GM18505 (cell line): ENCODE results near the gene EAF1.
"Not testable (repeated sequence)": the region's sequence is repeated elsewhere in the genome, so short reads cannot be mapped to it uniquely, and the experiment has no call there.

ENCODE experiments used
- ATAC-seq: cut with Tn5 transposase; IDR thresholded peaks from one replicate; pipeline ENCODE4 v1.9.1; 2021; ENCODE audit not compliant: unreplicated experiment
- POLR2A ChIP-seq: IDR thresholded peaks from 4 replicates; pipeline ENCODE4 v1.6.1; 2011; ENCODE audit warnings: borderline replicate concordance; ENCODE audit not compliant: insufficient read depth, insufficient read length; ENCODE audit errors: extremely low read depth

Gene EAF1

GRCh38 chr3:15476378-15476777 lies 49.0 kb downstream of the EAF1 start:
- TF ChIP-seq POLR2A = no peak
- no peak for ATAC-seq

DNA sequence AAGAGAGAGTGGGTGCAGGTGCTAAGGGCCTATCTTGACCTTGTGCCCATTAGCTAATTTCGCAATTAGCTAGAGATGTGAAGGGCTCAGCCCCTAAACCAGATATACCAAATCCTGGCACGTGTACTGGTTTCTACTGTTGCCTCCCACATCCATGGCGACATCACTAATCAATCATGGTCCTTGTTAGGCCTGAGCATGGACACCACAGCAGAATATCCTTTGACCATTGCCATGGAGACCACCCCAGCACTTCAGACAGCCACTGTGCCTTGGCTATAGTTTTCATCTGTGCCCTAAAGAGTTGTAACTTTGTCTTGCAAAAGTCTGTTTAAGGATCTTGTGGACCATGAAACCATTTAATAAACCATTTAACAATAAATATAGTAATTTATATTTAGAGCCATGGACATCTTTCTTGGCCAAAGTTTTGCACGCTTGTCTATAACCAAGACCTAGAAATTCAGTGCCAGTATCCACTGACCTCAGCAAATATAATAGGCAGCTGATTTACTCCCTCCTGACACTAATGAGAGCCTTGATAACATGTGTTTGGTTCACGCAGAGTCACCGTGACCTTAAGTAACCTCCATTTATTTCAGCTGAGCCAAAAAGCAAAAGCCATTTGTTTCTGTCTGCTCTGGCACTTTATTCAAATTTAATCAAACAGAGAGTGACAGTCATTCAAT lies 50.7 kb downstream of the EAF1 start:
- TF ChIP-seq POLR2A = no peak
- ATAC-seq = no peak

DNA sequence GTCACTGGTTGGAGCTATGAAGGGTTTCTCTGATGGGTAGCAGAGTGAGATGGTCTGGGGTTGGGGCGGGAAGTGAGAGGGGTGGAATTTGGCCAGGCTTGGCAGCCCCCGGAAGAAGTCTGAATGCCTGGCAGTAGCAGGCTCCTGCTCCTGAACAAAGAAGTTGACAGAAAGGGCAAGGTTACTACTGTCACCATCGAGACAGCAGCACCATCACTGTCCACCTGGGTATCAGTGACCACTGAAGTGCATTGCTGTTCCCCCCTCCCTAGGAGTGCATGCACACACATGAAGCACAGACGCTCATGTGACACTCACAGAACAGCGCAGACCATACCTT lies 51.2 kb downstream of the EAF1 start:
- no peak for ATAC-seq
- no peak for TF ChIP-seq POLR2A

DNA sequence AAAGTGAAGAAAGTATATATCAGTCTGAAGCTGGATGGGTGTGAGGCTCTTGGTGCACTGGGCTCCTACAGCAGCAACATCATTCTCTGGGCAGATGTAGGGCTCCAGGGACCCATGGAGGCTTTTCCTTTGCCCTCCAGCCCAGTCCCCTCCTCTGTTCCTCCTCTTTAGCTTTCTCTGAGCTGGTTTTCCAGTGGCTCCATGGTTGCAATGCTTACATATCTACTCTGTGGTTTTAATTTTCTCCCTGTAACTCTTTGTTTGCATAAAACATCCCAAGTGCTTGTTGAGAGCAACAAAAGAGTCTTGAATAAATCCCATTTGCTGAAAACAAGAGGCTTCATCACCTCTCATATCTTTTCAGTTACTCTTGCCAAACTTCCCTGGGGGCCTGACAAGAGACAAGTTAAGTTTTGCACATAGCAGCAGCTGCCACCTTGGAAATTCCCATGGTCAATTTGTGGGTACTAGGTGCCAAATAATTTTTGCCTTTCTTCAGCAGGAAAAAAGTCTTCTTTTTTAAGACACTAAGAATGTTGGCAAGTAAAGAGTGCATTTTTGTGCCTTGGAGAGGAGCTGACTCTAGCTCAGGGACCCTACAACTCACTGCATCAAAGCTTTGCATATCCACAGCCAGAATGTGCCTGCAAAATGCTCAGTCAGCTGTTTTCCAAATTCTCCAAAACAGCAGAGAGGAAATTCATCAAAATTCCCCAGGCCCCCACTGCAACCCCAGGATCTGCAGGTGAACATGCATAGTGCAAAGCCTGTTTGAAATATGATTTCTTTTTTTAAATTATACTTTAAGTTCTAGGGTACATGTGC lies 52.2 kb downstream of the EAF1 start:
- TF ChIP-seq POLR2A = no peak
- ATAC-seq = no peak

DNA sequence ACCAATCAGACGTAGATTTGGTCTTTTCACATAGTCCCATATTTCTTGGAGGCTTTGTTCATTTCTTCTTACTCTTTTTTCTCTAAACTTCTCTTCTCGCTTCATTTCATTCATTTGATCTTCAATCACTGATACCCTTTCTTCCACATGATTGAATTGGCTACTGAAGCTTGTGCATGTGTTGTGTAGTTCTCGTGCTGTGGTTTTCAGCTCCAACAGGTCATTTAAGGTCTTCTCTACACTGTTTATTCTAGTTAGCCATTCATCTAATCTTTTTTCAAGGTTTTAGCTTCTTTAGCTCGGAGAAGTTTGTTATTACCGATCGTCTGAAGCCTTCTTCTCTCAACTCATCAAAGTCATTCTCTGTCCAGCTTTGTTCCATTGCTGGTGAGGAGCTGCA lies 57.2 kb downstream of the EAF1 start:
- ATAC-seq = not testable (repeated sequence)

DNA sequence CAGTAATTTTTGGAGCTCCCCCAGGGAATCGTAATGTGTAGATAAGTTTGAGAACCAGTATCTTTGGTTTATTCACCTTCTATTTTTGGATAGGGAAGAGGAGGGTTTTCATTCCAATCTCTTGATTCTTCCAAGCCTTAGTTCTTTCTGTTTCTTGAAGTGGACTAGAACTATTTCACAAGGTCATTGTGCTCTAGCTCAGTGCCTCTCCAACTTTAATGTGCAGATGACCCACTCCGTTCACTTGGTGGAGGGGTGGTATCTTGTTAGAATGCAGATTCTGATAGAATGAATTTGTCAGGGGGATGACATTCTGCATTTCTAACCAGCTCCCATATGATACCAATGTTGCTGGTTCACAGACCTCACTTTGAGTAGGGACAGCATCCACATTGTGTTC lies 58.6 kb downstream of the EAF1 start:
- no peak for ATAC-seq
- no peak for TF ChIP-seq POLR2A

DNA sequence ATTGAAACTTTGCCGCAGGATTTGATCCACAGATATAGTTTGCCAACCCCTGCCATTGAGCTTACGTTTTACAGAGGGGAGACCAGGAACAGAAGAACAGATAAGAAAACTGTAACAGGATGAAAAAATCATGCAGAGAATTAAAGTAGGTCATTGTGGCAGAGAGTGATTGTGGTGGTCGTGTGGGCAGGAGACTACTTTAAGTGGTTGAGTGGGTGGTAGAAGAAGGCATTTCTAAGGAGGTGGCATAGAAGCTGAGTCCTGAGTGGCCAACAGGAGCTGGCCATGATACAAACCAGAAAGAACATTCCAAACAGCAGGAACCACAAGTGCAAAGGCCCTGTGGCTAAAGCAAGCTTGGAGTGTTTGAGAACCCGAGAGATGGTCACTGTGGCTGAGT lies 59.6 kb downstream of the EAF1 start:
- no peak for ATAC-seq
- TF ChIP-seq POLR2A = no peak

DNA sequence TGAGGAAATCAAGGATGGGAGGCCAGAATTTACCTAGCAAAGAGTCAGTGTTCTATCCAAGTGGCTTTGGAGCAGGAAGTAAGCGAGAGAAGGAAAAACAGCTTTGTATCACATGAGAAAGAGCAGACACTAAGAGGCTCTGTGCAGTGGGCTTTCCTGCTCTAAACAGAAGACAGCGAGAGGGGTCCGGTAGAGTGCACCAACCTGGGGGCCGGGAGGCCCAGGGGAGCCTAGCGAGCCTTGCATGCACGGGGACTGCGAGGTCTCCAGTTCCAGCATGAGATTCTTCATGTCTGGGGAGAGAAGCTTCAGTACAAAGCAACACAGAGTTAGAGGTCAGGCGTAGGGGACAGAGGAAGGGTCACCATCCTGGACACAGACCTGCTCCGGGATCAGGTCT lies 60.6 kb downstream of the EAF1 start:
- ATAC-seq = no peak
- TF ChIP-seq POLR2A = no peak

DNA sequence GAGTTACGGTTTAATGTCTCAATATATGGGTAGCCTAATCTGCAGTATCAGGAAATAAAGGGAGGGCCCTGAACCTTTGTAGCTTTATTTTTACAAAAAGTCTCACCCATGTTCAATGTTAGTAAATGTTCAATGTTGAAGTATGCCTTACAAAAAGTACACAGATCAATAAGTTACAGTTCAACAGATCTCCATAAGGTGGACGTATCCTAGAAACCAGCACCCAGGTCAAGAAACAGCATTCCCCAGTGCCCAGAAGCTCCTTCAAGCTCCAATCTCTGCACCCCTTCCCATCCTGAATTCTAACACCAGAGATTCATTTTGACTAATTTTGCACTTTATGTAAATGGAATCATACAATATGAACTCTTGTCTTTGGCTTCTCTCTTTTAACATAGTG lies 62.8 kb downstream of the EAF1 start:
- ATAC-seq = no peak
- no peak for TF ChIP-seq POLR2A

GRCh38 chr3:15491143-15491542 lies 63.7 kb downstream of the EAF1 start:
- no peak for ATAC-seq
- TF ChIP-seq POLR2A = no peak
